ENCODE measurements around the gene CIP2A. TPM values are rescaled to one million over a fixed set of nuclear protein-coding genes. Genes with fewer than 3 reads are reported as not detected.

The CIP2A gene
- total RNA-seq, 1 donor from 2014 or later, result 1.9 TPM

- DNase-seq (no peak), ATAC-seq (no peak)
- Histone ChIP-seq H3K27me3 (no peaks in the 10 kb centered on the region), H3K4me3 (no peak overlapping the region), H3K27ac (no peak overlapping the region), H3K36me3 (no peaks in the 10 kb centered on the region), H3K9me3 (no peaks in the 10 kb centered on the region), H3K4me1 (no peaks in the 10 kb centered on the region)
- TF ChIP-seq, protein P1, sequence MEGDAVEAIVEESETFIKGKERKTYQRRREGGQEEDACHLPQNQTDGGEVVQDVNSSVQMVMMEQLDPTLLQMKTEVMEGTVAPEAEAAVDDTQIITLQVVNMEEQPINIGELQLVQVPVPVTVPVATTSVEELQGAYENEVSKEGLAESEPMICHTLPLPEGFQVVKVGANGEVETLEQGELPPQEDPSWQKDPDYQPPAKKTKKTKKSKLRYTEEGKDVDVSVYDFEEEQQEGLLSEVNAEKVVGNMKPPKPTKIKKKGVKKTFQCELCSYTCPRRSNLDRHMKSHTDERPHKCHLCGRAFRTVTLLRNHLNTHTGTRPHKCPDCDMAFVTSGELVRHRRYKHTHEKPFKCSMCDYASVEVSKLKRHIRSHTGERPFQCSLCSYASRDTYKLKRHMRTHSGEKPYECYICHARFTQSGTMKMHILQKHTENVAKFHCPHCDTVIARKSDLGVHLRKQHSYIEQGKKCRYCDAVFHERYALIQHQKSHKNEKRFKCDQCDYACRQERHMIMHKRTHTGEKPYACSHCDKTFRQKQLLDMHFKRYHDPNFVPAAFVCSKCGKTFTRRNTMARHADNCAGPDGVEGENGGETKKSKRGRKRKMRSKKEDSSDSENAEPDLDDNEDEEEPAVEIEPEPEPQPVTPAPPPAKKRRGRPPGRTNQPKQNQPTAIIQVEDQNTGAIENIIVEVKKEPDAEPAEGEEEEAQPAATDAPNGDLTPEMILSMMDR (IDR thresholded peaks at IDR 0.05), result no peak
- intact Hi-C loops (cut with DNase I), result no loop called here
Measured at GRCh38 chr3:108509871-108510270, 79.4 kb downstream of the CIP2A start.

- ATAC-seq (no peak), DNase-seq (no peak)
- Histone ChIP-seq H3K36me3 (no peaks in the 10 kb centered on the region), H3K9me3 (no peaks in the 10 kb centered on the region), H3K4me3 (no peak overlapping the region), H3K27ac (no peak overlapping the region), H3K27me3 (no peaks in the 10 kb centered on the region), H3K4me1 (no peaks in the 10 kb centered on the region)
- intact Hi-C loops (cut with DNase I), result no loop called here
- TF ChIP-seq, protein P1 (IDR thresholded peaks at IDR 0.05), result no peak
Measured at GRCh38 chr3:108509263-108509662, 80.0 kb downstream of the CIP2A start.

GRCh38 chr3:108507902-108508301 is 81.3 kb downstream of the CIP2A start:
- intact Hi-C loops (cut with DNase I), result no loop called here
- Histone ChIP-seq H3K27ac (no peak overlapping the region), H3K9me3 (no peaks in the 10 kb centered on the region), H3K4me1 (no peaks in the 10 kb centered on the region), H3K4me3 (no peak overlapping the region), H3K27me3 (no peaks in the 10 kb centered on the region), H3K36me3 (no peaks in the 10 kb centered on the region)
- DNase-seq (no peak), ATAC-seq (no peak)
- TF ChIP-seq, protein P1 (IDR thresholded peaks at IDR 0.05), result no peak

DNA sequence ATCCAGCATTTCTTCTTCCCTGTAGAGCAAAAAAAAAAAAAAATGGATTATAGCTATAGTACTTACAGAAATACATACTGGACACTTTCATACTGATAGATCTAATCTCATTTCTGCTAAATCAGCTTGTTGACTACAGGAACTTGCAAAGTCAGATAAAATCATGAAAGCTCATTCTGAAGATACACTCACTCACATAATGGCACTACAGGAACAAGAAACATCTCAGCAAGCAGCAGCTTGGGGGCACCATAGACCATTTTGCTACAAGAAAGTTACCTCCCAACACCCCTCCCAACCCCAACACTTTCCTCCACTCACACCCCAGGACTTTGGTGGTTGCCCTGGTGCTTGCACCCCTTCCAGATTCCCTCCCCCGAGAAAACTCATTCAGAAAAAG is 83.4 kb downstream of the CIP2A start:
- intact Hi-C loops (cut with DNase I), result no loop called here
- no peak overlapping the region for H3K4me3 ChIP-seq
- H3K4me1 ChIP-seq, result no peaks in the 10 kb centered on the region
- H3K9me3 ChIP-seq, result no peaks in the 10 kb centered on the region
- TF ChIP-seq, protein P1 (IDR thresholded peaks at IDR 0.05), result no peak
- ATAC-seq (no peak), DNase-seq (no peak)
- H3K27ac ChIP-seq, result no peak overlapping the region
- H3K36me3 ChIP-seq, result no peaks in the 10 kb centered on the region
- H3K27me3 ChIP-seq, result no peaks in the 10 kb centered on the region

- H3K36me3 ChIP-seq, result no peaks in the 10 kb centered on the region
- intact Hi-C loops (cut with DNase I), result no loop called here
- no peaks in the 10 kb centered on the region for H3K9me3 ChIP-seq
- ATAC-seq, result no peak
- no peaks in the 10 kb centered on the region for H3K27me3 ChIP-seq
- H3K4me3 ChIP-seq, result no peak overlapping the region
- no peak overlapping the region for H3K27ac ChIP-seq
- H3K4me1 ChIP-seq, result no peaks in the 10 kb centered on the region
- TF ChIP-seq, protein P1 (IDR thresholded peaks at IDR 0.05), result no peak
- no peak for DNase-seq
Measured at GRCh38 chr3:108503722-108504121, 85.5 kb downstream of the CIP2A start.

DNA sequence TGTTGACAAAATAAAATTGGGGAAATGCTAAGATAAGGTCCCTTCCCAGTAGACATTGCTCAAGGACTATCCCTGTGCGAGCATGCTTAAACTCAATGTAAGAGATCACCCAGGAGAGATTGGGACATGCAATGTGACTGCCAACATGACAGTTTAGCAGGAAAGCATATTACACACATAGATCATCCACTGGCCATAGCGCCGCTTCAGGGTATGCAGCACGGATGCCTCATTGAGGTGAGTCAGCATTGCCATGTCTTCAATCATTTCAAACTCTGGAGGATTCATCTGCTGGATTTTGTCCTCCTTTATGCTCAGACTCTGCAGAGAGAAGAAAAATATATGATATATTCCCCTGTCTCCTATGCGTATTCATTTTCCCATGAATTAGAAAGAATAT is 87.7 kb downstream of the CIP2A start:
- TF ChIP-seq, protein P1 (IDR thresholded peaks at IDR 0.05), result no peak
- ATAC-seq, result no peak
- DNase-seq, result no peak
- no peak overlapping the region for H3K4me3 ChIP-seq
- no peaks in the 10 kb centered on the region for H3K4me1 ChIP-seq
- no peaks in the 10 kb centered on the region for H3K36me3 ChIP-seq
- H3K27me3 ChIP-seq, result no peaks in the 10 kb centered on the region
- no peak overlapping the region for H3K27ac ChIP-seq
- intact Hi-C loops (cut with DNase I), result no loop called here
- no peaks in the 10 kb centered on the region for H3K9me3 ChIP-seq
